ENCODE measurements around the gene ABRAXAS1.

Gene ABRAXAS1

DNA sequence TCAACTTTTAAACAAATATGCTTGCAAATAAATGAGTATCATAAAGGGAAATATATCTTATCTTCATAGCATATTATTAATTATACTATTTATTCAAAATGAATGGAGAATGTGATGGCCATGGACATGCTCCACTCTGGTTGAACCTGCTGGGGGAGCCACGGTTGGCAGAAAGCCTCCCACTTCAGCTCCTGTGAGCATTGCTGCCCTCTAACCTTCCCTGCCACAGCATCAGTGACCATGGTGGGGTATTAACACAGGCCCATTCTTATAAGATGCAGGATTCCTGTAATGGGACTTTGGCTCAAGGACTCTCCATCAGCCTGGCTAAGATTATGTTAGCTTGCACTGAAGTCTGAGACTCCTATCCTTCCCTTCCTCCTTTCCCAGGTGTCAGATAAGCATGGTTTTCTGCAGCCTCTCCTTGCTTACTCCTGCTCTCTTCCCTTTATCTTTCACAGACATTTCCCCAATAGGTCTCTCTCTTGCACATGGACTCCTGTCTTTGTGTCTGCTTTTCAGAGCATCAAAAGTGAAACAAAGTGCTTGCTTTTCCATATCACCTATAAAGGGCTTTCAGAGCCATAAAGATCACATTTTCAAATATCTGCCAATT is 4.9 kb upstream of the ABRAXAS1 start:
- Histone ChIP-seq H3K36me3 (replicated peaks; ENCODE audit: low read depth, low read length) (no peaks in the 10 kb centered on the region), H3K79me2 (ENCODE audit: low read length) (no peaks in the 10 kb centered on the region), H3K27me3 (ENCODE audit: low read depth, low read length) (no peaks in the 10 kb centered on the region), H3K27ac (ENCODE audit: low read length) (no peak overlapping the region), H3K4me3 (ENCODE audit: low read length) (no peak overlapping the region), H3K4me2 (ENCODE audit: low read length) (no peak overlapping the region), H3K4me1 (ENCODE audit: low read length) (peaks cover 4% of the 10 kb centered on the region), H3K9ac (ENCODE audit: low read length) (no peak overlapping the region), H4K20me1 (ENCODE audit: insufficient read depth, low read length) (no peaks in the 10 kb centered on the region), H3K9me3 (ENCODE audit: insufficient read depth, low read length) (no peaks in the 10 kb centered on the region), H2AFZ (ENCODE audit: low read depth, low read length) (peak overlapping the region; percentile 16; the same call in 1 of the 2 replicates)
- TF ChIP-seq, protein P1, sequence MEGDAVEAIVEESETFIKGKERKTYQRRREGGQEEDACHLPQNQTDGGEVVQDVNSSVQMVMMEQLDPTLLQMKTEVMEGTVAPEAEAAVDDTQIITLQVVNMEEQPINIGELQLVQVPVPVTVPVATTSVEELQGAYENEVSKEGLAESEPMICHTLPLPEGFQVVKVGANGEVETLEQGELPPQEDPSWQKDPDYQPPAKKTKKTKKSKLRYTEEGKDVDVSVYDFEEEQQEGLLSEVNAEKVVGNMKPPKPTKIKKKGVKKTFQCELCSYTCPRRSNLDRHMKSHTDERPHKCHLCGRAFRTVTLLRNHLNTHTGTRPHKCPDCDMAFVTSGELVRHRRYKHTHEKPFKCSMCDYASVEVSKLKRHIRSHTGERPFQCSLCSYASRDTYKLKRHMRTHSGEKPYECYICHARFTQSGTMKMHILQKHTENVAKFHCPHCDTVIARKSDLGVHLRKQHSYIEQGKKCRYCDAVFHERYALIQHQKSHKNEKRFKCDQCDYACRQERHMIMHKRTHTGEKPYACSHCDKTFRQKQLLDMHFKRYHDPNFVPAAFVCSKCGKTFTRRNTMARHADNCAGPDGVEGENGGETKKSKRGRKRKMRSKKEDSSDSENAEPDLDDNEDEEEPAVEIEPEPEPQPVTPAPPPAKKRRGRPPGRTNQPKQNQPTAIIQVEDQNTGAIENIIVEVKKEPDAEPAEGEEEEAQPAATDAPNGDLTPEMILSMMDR (IDR thresholded peaks at IDR 0.05; ENCODE audit: low read depth, low read length), result no peak; the same call in 1 of the 2 replicates
- TF ChIP-seq EZH2phosphoT487 (IDR thresholded peaks at IDR 0.05; ENCODE audit: low read depth), result no peak

DNA sequence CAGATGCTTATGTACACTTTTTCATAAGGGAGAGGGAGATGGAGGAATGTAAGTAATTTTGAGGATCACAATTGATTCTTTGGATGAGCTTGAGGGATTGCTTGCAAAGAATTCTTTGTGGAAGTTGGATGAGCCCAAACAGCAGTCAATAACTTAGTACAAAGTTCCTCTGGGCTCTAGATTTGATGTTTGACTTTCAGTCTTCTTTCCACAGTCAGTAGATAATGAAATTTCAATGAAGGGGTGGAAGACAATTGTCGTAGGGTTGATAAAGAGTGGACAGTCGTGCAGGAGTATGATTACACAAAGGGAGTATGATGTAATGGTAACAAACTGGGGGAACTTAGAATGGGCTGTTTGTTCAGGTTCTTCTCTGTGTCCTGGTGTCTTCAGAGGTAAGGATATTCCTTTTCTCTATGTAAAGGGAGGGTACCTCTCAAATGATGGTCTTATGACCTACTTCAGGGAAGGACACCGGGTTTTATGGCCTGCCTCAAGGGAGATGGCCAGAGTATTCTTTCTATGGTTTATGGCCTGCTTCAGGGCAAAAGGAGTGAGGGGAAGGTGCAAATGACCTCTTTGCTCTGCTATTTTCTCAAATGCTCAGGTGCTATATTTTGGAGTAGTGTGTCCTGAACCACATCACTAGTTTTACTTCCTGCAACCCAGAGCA is 1.7 kb upstream of the ABRAXAS1 start:
- Histone ChIP-seq H2AFZ (ENCODE audit: low read depth, low read length) (no peak overlapping the region; the same call in 1 of the 2 replicates), H3K27ac (ENCODE audit: low read length) (no peak overlapping the region), H3K79me2 (ENCODE audit: low read length) (no peaks in the 10 kb centered on the region), H3K9me3 (ENCODE audit: insufficient read depth, low read length) (no peaks in the 10 kb centered on the region), H3K4me1 (ENCODE audit: low read length) (peaks cover 11% of the 10 kb centered on the region), H3K27me3 (ENCODE audit: low read depth, low read length) (no peaks in the 10 kb centered on the region), H3K4me2 (ENCODE audit: low read length) (no peak overlapping the region), H3K36me3 (replicated peaks; ENCODE audit: low read depth, low read length) (no peaks in the 10 kb centered on the region), H4K20me1 (ENCODE audit: insufficient read depth, low read length) (no peaks in the 10 kb centered on the region), H3K9ac (ENCODE audit: low read length) (no peak overlapping the region), H3K4me3 (ENCODE audit: low read length) (no peak overlapping the region)
- TF ChIP-seq EZH2phosphoT487 (IDR thresholded peaks at IDR 0.05; ENCODE audit: low read depth), result no peak
- TF ChIP-seq, protein P1 (IDR thresholded peaks at IDR 0.05; ENCODE audit: low read depth, low read length), result no peak

DNA sequence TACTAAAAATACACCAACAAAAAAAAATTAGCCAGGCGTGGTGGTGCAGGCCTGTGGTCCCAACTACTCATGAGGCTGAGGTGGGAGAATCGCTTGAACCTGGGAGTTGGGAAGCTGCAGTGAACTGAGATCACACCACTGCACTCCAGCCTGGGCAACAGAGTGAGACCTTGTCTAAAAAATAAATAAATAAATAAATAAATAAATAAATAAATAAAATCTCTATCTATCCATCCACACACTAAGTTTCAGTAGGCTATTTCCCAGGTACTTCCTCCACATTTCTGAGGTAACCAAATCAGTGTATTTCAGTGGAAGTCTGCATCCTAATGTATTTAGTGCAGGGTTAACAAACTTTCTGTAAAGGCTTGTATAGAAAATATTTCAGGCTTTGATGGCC is 10.9 kb downstream of the ABRAXAS1 start:
- no peak for TF ChIP-seq EZH2phosphoT487 (IDR thresholded peaks at IDR 0.05; ENCODE audit: low read depth)
- TF ChIP-seq, protein P1 (IDR thresholded peaks at IDR 0.05; ENCODE audit: low read depth, low read length), result no peak
- no peak overlapping the region for H2AFZ ChIP-seq (ENCODE audit: low read depth, low read length)
- no peaks in the 10 kb centered on the region for H3K4me1 ChIP-seq (ENCODE audit: low read length)
- H3K27ac ChIP-seq (ENCODE audit: low read length), result no peak overlapping the region
- no peaks in the 10 kb centered on the region for H3K79me2 ChIP-seq (ENCODE audit: low read length)
- no peaks in the 10 kb centered on the region for H3K9me3 ChIP-seq (ENCODE audit: insufficient read depth, low read length)
- no peaks in the 10 kb centered on the region for H3K27me3 ChIP-seq (ENCODE audit: low read depth, low read length)
- H3K4me2 ChIP-seq (ENCODE audit: low read length), result no peak overlapping the region
- no peaks in the 10 kb centered on the region for H4K20me1 ChIP-seq (ENCODE audit: insufficient read depth, low read length)
- H3K4me3 ChIP-seq (ENCODE audit: low read length), result no peak overlapping the region
- H3K36me3 ChIP-seq (replicated peaks; ENCODE audit: low read depth, low read length), result no peaks in the 10 kb centered on the region
- H3K9ac ChIP-seq (ENCODE audit: low read length), result no peak overlapping the region

DNA sequence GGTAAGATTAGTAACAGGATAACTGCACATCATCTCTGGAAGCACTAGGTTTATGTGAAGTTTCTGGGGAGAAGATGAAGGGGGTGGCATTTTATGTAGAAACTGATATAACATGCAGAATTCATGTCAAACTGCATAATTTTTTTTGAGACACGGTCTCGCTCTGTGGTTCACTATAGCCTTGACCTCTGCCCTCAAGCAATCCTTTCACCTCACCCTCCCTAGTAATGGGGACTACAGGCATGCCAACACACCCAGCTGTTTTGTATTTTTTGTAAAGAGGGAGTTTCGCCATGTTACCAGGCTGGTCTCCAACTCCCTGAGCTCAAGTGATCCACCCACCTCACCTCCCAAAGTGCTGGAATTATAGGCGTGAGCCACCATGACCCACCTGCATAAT is 11.5 kb downstream of the ABRAXAS1 start:
- Histone ChIP-seq H4K20me1 (ENCODE audit: insufficient read depth, low read length) (no peaks in the 10 kb centered on the region), H2AFZ (ENCODE audit: low read depth, low read length) (no peak overlapping the region), H3K4me2 (ENCODE audit: low read length) (no peak overlapping the region), H3K9ac (ENCODE audit: low read length) (no peak overlapping the region), H3K9me3 (ENCODE audit: insufficient read depth, low read length) (no peaks in the 10 kb centered on the region), H3K79me2 (ENCODE audit: low read length) (no peaks in the 10 kb centered on the region), H3K4me3 (ENCODE audit: low read length) (no peak overlapping the region), H3K27me3 (ENCODE audit: low read depth, low read length) (no peaks in the 10 kb centered on the region), H3K36me3 (replicated peaks; ENCODE audit: low read depth, low read length) (no peaks in the 10 kb centered on the region), H3K4me1 (ENCODE audit: low read length) (no peaks in the 10 kb centered on the region), H3K27ac (ENCODE audit: low read length) (no peak overlapping the region)
- TF ChIP-seq, protein P1 (IDR thresholded peaks at IDR 0.05; ENCODE audit: low read depth, low read length), result no peak
- no peak for TF ChIP-seq EZH2phosphoT487 (IDR thresholded peaks at IDR 0.05; ENCODE audit: low read depth)

All from OCI-LY3 (cell line).